ENCODE data around the gene DISC1.

DISC1 gene

GRCh38 chr1:232005300-232005699, 378.7 kb downstream of the DISC1 start:
- ATAC-seq (ENCODE audit: low read depth) (no peak), DNase-seq (ENCODE audit: low spot score) (no peak)
- no peak overlapping the region for H3K4me3 ChIP-seq (ENCODE audit: severe bottlenecking)
- H3K9me3 ChIP-seq (ENCODE audit: severe bottlenecking) = no peaks in the 10 kb centered on the region
- no peaks in the 10 kb centered on the region for H3K27me3 ChIP-seq (ENCODE audit: insufficient read depth, poor library complexity, severe bottlenecking)
- no peaks in the 10 kb centered on the region for H3K4me1 ChIP-seq (ENCODE audit: insufficient read depth, poor library complexity, severe bottlenecking)
- no peak overlapping the region for H3K27ac ChIP-seq (ENCODE audit: poor library complexity, severe bottlenecking)
- H3K36me3 ChIP-seq (ENCODE audit: low read depth) = no peaks in the 10 kb centered on the region
- TF ChIP-seq, protein P1, sequence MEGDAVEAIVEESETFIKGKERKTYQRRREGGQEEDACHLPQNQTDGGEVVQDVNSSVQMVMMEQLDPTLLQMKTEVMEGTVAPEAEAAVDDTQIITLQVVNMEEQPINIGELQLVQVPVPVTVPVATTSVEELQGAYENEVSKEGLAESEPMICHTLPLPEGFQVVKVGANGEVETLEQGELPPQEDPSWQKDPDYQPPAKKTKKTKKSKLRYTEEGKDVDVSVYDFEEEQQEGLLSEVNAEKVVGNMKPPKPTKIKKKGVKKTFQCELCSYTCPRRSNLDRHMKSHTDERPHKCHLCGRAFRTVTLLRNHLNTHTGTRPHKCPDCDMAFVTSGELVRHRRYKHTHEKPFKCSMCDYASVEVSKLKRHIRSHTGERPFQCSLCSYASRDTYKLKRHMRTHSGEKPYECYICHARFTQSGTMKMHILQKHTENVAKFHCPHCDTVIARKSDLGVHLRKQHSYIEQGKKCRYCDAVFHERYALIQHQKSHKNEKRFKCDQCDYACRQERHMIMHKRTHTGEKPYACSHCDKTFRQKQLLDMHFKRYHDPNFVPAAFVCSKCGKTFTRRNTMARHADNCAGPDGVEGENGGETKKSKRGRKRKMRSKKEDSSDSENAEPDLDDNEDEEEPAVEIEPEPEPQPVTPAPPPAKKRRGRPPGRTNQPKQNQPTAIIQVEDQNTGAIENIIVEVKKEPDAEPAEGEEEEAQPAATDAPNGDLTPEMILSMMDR (IDR thresholded peaks at IDR 0.05; ENCODE audit: poor library complexity, severe bottlenecking) = no peak

- TF ChIP-seq, protein P1 (IDR thresholded peaks at IDR 0.05; ENCODE audit: poor library complexity, severe bottlenecking) = no peak
- no peak for DNase-seq (ENCODE audit: low spot score)
- Histone ChIP-seq H3K4me1 (ENCODE audit: insufficient read depth, poor library complexity, severe bottlenecking) (no peaks in the 10 kb centered on the region), H3K9me3 (ENCODE audit: severe bottlenecking) (no peaks in the 10 kb centered on the region), H3K4me3 (ENCODE audit: severe bottlenecking) (no peak overlapping the region), H3K36me3 (ENCODE audit: low read depth) (no peaks in the 10 kb centered on the region), H3K27ac (ENCODE audit: poor library complexity, severe bottlenecking) (no peak overlapping the region), H3K27me3 (ENCODE audit: insufficient read depth, poor library complexity, severe bottlenecking) (no peaks in the 10 kb centered on the region)
- ATAC-seq (ENCODE audit: low read depth) = no peak
These were observed 383.2 kb downstream of the DISC1 start for GRCh38 chr1:232009741-232010140.

GRCh38 chr1:232011961-232012360, 385.4 kb downstream of the DISC1 start:
- Histone ChIP-seq H3K27me3 (ENCODE audit: insufficient read depth, poor library complexity, severe bottlenecking) (no peaks in the 10 kb centered on the region), H3K9me3 (ENCODE audit: severe bottlenecking) (no peaks in the 10 kb centered on the region), H3K4me3 (ENCODE audit: severe bottlenecking) (no peak overlapping the region), H3K27ac (ENCODE audit: poor library complexity, severe bottlenecking) (no peak overlapping the region), H3K36me3 (ENCODE audit: low read depth) (no peaks in the 10 kb centered on the region), H3K4me1 (ENCODE audit: insufficient read depth, poor library complexity, severe bottlenecking) (no peaks in the 10 kb centered on the region)
- TF ChIP-seq, protein P1 (IDR thresholded peaks at IDR 0.05; ENCODE audit: poor library complexity, severe bottlenecking) = no peak
- DNase-seq (ENCODE audit: low spot score) (no peak), ATAC-seq (ENCODE audit: low read depth) (no peak)

DNA sequence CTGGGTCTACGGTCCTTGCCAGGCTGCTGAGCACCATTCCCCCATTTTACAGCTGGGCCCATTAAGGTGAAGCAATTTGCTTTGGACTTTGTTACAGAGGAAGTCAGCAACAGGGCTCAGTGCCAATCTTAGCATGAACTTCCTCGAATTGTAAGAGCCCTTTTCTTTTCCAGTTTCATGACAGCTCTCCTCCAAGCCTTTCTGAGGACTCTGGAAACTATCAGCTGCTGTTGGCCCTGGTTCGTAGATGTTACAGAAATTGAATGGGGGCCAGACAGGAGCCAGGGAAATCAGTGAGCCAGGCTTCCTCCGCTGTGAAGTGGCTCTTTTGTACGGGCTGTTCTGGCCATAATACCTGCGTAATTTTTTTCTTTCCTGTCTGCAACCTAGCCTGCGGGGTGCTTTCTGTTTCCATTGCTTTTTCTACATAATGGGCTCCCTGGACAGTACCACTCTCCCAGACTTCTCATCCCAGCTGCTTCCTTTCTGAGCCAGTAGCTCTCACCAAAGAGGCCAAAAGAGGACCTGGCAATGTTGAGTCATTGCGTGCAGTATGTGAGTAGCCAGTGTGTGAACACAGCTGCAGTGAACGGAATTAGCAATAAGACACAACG, 386.3 kb downstream of the DISC1 start:
- no peaks in the 10 kb centered on the region for H3K4me1 ChIP-seq (ENCODE audit: insufficient read depth, poor library complexity, severe bottlenecking)
- H3K27ac ChIP-seq (ENCODE audit: poor library complexity, severe bottlenecking) = no peak overlapping the region
- ATAC-seq (ENCODE audit: low read depth) (no peak), DNase-seq (ENCODE audit: low spot score) (no peak)
- no peaks in the 10 kb centered on the region for H3K27me3 ChIP-seq (ENCODE audit: insufficient read depth, poor library complexity, severe bottlenecking)
- no peaks in the 10 kb centered on the region for H3K36me3 ChIP-seq (ENCODE audit: low read depth)
- TF ChIP-seq, protein P1 (IDR thresholded peaks at IDR 0.05; ENCODE audit: poor library complexity, severe bottlenecking) = no peak
- H3K4me3 ChIP-seq (ENCODE audit: severe bottlenecking) = no peak overlapping the region
- H3K9me3 ChIP-seq (ENCODE audit: severe bottlenecking) = no peaks in the 10 kb centered on the region

DNA sequence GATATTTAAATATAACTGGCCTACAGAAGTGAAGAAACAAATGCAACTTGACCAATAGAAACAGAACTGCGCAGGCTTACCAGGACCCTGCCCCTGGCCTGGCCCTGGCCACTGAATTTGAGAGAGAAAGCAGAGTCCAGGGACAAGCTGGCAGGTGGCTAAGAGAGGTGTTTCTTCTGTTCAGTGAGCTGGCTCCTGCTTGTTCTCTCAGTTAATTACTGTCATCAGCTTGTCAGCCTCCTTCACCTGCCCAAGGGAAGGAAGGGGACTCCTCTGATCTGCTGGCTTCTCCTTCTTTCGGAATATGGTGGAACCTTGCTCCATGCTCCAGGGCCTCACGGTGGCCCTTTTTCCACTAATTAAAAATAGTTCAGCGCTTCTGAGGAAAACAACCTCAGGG, 388.4 kb downstream of the DISC1 start:
- ATAC-seq (ENCODE audit: low read depth) = no peak

More for the DNA sequence above, 388.4 kb downstream of the DISC1 start:
- no peaks in the 10 kb centered on the region for H3K27me3 ChIP-seq (ENCODE audit: insufficient read depth, poor library complexity, severe bottlenecking)
- TF ChIP-seq, protein P1 (IDR thresholded peaks at IDR 0.05; ENCODE audit: poor library complexity, severe bottlenecking) = no peak
- no peak overlapping the region for H3K27ac ChIP-seq (ENCODE audit: poor library complexity, severe bottlenecking)
- DNase-seq (ENCODE audit: low spot score) = no peak
- H3K4me1 ChIP-seq (ENCODE audit: insufficient read depth, poor library complexity, severe bottlenecking) = no peaks in the 10 kb centered on the region
- no peak overlapping the region for H3K4me3 ChIP-seq (ENCODE audit: severe bottlenecking)
- no peaks in the 10 kb centered on the region for H3K9me3 ChIP-seq (ENCODE audit: severe bottlenecking)
- no peaks in the 10 kb centered on the region for H3K36me3 ChIP-seq (ENCODE audit: low read depth)

Measured in RWPE2 (cell line).